Measurements from ENCODE around the gene EIF4G3.
"Not testable (repeated sequence)": the region's sequence is repeated elsewhere in the genome, so short reads cannot be mapped to it uniquely, and the experiment has no call there.

Gene EIF4G3

DNA sequence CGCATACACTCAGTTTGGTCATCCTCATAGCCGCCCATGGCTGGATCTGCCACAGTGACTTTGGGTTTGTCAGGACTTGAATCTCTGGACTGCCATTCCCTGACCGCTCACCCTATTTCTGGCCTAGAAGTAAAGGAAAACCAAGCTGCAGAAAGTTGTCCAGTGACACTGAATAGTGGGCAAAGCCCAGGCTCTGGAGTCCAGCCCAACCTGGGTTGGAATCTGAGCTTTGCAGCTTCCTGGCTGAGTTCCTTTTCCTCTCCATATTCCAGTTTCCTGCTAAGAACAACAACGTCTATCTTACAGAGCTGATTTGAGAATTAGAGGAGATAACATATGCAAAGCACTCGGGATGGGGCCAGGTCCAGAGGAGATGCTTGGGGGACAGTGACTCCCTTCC, 15.6 kb upstream of the EIF4G3 start:
- Histone ChIP-seq H3K9me3 (no peaks in the 10 kb centered on the region), H3K27me3 (no peaks in the 10 kb centered on the region), H3K4me1 (peaks cover 0 to 5% (median 0%) of the 10 kb centered on the region in 4 donors), H3K36me3 (no peaks in the 10 kb centered on the region), H3K4me3 (no peak overlapping the region), H3K27ac (no peak overlapping the region)
- DNase-seq, result no peak
- TF ChIP-seq, protein P1, sequence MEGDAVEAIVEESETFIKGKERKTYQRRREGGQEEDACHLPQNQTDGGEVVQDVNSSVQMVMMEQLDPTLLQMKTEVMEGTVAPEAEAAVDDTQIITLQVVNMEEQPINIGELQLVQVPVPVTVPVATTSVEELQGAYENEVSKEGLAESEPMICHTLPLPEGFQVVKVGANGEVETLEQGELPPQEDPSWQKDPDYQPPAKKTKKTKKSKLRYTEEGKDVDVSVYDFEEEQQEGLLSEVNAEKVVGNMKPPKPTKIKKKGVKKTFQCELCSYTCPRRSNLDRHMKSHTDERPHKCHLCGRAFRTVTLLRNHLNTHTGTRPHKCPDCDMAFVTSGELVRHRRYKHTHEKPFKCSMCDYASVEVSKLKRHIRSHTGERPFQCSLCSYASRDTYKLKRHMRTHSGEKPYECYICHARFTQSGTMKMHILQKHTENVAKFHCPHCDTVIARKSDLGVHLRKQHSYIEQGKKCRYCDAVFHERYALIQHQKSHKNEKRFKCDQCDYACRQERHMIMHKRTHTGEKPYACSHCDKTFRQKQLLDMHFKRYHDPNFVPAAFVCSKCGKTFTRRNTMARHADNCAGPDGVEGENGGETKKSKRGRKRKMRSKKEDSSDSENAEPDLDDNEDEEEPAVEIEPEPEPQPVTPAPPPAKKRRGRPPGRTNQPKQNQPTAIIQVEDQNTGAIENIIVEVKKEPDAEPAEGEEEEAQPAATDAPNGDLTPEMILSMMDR (IDR thresholded peaks at IDR 0.05), result no peak
- intact Hi-C loops (cut with DNase I; ENCODE audit: low total_unique reads), result loop anchor here (5.0 to 10.0 kb wide), 2 partner anchors 210 to 407 kb away; partner anchors contain the start of gene HP1BP3

DNA sequence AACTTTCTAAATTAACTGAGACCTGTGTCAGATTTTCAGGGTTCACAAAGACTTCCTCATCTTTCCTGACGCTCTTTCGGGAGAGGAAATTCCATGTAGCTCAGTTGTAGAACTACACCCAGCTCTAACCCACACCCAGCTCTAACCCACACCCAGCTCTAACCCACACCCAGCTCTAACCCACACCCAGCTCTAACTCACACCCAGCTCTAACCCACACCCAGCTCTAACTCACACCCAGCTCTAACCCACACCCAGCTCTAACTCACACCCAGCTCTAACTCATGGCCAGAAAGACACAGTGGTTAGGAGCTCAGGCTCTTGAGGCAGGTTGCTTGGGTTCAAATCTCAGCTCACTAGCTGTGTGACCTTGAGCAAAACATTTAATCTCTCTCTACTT, 14.1 kb upstream of the EIF4G3 start:
- not testable (repeated sequence) for H3K9me3 ChIP-seq, H3K36me3 ChIP-seq, H3K27me3 ChIP-seq, DNase-seq, H3K4me1 ChIP-seq, H3K27ac ChIP-seq, H3K4me3 ChIP-seq
- intact Hi-C loops (cut with DNase I; ENCODE audit: low total_unique reads), result loop anchor here (5.0 to 10.0 kb wide), 2 partner anchors 208 to 406 kb away; partner anchors contain the start of gene HP1BP3

DNA sequence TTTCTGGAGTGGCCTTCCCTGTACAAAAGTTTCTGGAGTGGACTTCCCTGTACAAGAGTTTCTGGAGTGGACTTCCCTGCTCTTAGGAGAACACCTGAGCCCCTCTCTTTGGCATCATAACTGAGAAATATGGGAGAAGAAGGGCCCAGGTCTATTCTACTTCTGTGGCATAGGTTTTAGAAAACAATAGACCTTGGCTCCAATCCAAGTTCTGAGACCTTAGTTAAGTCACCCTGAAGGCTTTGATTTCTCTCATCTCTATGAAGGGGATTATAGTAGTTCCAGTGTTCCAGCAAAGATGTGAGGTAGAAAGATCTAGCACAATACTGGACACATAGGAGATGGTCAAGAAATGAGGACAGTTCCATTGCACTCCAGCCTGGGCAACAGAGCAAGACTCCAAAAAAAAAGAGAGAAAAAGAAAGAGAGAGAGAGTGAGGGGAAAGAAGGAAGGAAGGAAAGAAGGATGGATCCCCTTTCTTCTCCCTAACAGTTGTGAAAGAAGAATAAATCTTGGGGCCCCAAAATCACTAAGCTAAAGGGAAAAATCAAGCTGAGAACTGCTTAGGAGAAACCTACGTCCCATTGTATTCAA, 13.3 kb upstream of the EIF4G3 start:
- TF ChIP-seq, protein P1 (IDR thresholded peaks at IDR 0.05), result no peak
- no peak overlapping the region for H3K27ac ChIP-seq
- no peak for DNase-seq
- intact Hi-C loops (cut with DNase I; ENCODE audit: low total_unique reads), result loop anchor here (5.0 to 10.0 kb wide), 2 partner anchors 208 to 405 kb away; partner anchors contain the start of gene HP1BP3
- no peaks in the 10 kb centered on the region for H3K9me3 ChIP-seq
- no peaks in the 10 kb centered on the region for H3K36me3 ChIP-seq
- H3K4me3 ChIP-seq, result no peak overlapping the region
- H3K4me1 ChIP-seq, result peaks cover 0 to 3% (median 0%) of the 10 kb centered on the region in 4 donors
- no peaks in the 10 kb centered on the region for H3K27me3 ChIP-seq

DNA sequence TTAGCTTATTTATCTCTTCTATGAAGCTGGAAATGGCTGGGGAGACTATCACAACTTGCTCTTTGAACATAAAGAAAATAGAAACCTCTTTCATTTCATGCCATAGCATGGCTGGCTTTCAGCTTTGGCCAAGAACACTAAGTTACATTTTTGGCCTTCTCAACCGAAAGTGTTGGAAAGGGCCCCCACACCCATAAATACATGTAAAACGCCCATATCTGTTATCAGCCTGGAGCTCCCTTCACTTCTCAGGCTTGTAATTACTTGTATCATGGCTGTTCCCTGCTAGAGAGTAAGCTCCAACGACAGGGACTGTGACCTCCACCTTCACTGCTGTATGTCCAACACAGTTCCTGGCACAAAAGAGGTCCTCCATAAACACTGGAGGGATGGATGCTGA, 12.7 kb upstream of the EIF4G3 start:
- no peak overlapping the region for H3K27ac ChIP-seq
- no peaks in the 10 kb centered on the region for H3K27me3 ChIP-seq
- H3K9me3 ChIP-seq, result no peaks in the 10 kb centered on the region
- TF ChIP-seq, protein P1 (IDR thresholded peaks at IDR 0.05), result no peak
- intact Hi-C loops (cut with DNase I; ENCODE audit: low total_unique reads), result no loop called here
- no peaks in the 10 kb centered on the region for H3K36me3 ChIP-seq
- H3K4me3 ChIP-seq, result no peak overlapping the region
- no peaks in the 10 kb centered on the region for H3K4me1 ChIP-seq
- DNase-seq, result no peak

DNA sequence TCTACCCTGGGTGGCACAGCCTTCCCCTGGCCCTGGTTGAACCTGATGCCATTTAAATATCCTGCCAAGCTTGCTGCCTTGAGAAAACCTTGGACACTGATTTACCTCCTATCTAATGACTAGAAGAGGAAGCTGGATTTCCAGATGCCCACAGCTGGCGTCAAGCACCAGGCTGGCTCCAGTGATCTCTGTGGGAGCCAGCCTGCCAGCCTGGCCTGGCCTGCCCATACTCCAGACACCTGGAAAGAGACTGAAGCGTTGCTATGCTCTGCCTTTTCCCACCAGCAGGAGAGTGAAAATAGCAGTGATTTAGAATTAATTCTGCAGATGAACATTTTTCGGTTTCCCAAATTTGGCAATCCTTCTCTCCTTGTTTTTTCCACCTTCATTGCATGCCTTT, 11.5 kb upstream of the EIF4G3 start:
- no peaks in the 10 kb centered on the region for H3K36me3 ChIP-seq
- TF ChIP-seq, protein P1 (IDR thresholded peaks at IDR 0.05), result no peak
- no peaks in the 10 kb centered on the region for H3K27me3 ChIP-seq
- no peak overlapping the region for H3K4me3 ChIP-seq
- intact Hi-C loops (cut with DNase I; ENCODE audit: low total_unique reads), result no loop called here
- H3K4me1 ChIP-seq, result no peaks in the 10 kb centered on the region
- no peak overlapping the region for H3K27ac ChIP-seq
- H3K9me3 ChIP-seq, result no peaks in the 10 kb centered on the region
- no peak for DNase-seq

DNA sequence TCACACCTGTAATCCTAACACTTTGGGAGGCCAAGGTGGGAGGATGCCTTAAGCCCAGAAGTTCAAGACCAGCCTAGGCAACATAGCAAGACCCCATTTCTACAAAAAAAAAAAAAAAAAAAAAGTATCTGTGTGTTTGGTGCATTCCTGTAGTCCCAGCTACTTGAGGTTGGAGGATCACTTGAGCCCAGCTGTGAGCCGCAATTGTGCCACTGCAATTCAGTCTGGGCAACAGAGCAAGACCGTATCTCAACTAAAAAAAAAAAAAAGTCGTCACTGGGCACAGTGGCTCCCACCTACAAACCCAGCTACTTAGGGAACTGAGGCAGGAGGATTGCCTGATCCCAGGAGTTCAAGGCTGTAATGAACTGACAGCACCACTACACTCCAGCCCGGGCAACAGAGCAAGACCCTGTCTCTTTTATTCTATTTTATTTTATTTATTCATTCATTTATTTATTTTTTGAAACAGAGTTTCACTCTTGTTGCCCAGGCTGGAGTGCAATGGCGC, 8.6 kb upstream of the EIF4G3 start:
- TF ChIP-seq, protein P1 (IDR thresholded peaks at IDR 0.05), result no peak
- no peaks in the 10 kb centered on the region for H3K36me3 ChIP-seq
- no peaks in the 10 kb centered on the region for H3K4me1 ChIP-seq
- no peak overlapping the region for H3K27ac ChIP-seq
- H3K4me3 ChIP-seq, result no peak overlapping the region
- intact Hi-C loops (cut with DNase I; ENCODE audit: low total_unique reads), result no loop called here
- no peaks in the 10 kb centered on the region for H3K9me3 ChIP-seq
- DNase-seq, result no peak
- no peaks in the 10 kb centered on the region for H3K27me3 ChIP-seq

Data from tibial artery (tissue), 4 donors.